ENCODE measurements around the gene RPS6KL1.

The RPS6KL1 gene

GRCh38 chr14:74881431-74882102 is 41.5 kb downstream of the RPS6KL1 start, which contains the start of gene DLST:
Gene DLST (plus strand): TSS chr14:74881916. CDS start chr14:74881954, 38 bp downstream.
- peak; percentile 88 for DNase-seq

- DNase-seq, result peak; percentile 41
Observed at GRCh38 chr14:74879427-74880182, 43.5 kb downstream of the RPS6KL1 start.

- DNase-seq, result no peak
Observed at GRCh38 chr14:74875941-74876913, 46.8 kb downstream of the RPS6KL1 start, which contains the start of gene PROX2. Gene PROX2 (minus strand): TSS chr14:74876145. CDS start chr14:74863834, 12,311 bp downstream.

DNA sequence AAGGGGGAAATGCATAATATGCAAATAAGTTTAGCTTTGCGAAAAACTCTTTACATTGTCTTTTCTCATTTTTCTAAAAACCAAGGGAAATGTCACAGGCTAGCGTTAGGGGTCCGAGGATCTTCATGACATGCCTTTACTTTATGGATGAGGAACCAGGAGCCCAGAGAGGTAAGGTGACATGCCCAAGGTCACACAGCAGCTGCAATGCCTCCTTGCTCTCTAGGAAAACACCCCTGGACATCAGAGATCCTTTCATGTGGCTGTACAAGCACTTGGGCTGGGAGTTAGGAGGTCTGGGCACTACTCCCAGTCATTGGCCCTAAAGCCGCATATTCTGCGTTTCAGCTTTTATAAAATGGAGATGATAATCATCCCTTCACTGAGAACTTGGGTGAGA is 47.9 kb downstream of the RPS6KL1 start:
- DNase-seq, result no peak

DNA sequence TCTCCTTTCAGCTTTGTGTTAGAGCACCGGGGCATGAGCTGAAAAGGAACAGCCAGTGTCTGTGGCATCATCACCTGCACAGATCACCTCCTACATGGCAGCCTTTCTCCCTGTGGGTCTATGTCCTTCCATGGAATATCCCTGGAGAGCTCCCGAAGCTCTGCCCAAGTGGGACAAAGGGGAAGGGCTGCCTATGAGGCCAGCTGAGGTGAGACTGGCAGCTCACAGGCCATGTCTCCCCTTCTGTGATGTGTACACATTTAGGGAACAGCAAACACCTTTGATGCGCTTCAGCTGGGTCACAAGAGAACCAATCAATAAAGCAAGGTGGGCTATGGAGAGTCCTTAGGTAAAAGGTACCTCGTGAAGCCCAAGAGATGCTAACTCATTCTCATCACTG is 51.2 kb downstream of the RPS6KL1 start:
- DNase-seq, result no peak

GRCh38 chr14:74868739-74869138 is 54.3 kb downstream of the RPS6KL1 start:
- DNase-seq, result no peak

DNA sequence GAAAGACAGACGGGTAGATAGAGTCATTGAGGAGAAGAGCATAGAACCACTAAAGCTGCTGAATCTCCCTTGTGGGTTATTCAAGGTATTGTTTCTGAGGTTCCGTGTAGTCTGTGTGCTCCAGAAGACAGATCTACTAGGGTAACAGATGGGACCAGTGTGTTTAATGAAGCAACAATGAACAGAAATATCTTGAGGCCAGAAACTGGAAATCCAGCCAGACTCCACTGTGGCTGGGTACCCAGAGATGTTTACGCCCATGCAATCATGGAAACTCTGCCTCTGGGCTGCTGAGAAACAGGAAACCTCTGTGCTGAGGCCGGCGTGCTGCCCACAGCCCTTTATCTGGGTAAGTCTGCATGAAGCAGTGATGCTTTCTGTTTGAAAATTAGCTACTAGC is 55.4 kb downstream of the RPS6KL1 start:
- no peak for DNase-seq

DNA sequence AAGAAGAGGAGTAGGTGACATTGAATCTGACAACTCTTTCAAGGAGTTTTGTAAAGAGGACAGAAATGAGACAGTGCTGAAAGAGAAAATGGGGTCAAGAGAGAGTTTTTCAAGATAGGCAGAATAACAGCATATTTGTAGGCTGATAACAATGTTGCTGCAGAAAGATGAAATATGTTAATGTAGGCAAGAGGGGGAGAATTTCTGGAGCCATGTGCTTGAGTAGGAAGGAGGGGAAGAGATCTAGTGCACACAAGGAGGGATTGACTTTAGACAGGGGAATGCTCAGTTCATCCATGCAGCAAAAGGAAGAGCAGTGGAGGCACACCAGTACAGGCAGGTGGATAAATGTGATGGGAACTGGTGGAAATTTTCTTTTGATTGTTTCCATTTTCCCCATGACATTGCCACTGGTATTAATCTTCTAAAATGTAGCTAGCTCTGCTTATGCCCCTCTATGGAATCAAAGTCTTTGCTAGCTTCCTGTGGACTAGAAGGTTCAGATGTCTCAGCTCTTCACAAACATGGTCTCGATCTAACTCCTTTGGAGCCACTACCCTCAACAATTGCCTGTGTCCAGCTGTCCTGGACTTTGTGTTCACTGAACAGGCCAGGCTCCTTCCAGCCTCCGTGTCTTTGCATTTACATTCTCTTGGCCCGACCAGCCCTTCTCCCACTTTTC is 56.2 kb downstream of the RPS6KL1 start:
- DNase-seq, result no peak

DNA sequence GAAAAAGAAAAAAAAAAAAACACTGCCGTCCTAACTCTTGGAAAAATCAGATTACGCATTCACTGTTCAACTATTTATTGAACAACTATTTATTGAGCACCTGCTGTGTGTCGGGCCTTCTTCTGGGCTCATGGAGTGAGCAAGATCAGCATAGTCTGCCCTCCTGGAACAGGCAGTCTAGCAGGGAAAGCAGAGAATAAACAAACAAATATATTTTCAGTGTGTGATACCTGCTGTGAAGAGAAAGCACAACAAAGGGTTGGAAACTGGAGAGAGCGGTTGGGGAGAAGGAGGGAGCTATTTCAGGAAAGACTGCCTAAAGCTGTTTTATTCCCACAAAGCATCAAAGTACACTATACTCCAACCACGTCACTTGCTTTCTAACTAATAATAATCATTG is 57.9 kb downstream of the RPS6KL1 start:
- DNase-seq, result no peak

DNA sequence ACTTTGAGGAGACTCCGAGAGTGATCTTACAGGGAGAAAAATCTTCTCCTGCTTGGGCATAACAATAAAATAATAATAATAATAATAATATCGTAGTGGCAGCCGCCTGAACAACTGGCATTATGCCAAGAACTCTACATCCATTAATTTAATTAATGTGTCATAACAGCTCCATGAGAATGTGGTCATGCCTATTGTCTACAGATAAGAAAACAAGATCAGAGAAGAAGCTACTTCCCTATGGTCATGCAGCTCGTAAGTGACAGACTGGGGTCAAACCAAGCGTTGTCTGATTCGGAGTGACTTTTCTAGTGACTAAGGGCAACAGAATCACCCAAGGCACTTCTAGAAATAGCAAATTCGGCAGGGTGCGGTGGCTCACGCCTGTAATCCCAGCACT is 58.9 kb downstream of the RPS6KL1 start:
- DNase-seq, result no peak

DNA sequence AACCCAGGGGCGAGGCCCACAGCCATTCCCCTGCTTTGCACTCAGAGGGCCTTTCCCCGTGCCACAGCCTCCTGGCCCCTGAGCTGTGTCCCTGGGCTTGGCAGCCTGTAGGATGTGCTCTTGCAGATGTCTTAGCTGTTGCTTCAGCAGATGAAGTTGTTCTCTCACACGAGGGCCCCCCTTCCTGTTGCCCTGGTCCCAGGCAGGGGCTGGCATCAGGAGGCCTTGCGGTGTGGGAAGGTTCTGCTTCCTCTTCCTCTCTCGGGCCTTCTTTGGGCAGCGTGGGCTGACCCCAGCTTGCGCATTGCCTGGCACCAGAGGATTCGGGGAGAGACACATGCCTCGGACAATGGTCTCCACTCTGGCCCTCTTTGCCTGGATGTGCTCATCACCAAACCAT is 59.8 kb downstream of the RPS6KL1 start:
- no peak for DNase-seq

GRCh38 chr14:74861734-74862090 is 61.3 kb downstream of the RPS6KL1 start:
- no peak for DNase-seq

DNA sequence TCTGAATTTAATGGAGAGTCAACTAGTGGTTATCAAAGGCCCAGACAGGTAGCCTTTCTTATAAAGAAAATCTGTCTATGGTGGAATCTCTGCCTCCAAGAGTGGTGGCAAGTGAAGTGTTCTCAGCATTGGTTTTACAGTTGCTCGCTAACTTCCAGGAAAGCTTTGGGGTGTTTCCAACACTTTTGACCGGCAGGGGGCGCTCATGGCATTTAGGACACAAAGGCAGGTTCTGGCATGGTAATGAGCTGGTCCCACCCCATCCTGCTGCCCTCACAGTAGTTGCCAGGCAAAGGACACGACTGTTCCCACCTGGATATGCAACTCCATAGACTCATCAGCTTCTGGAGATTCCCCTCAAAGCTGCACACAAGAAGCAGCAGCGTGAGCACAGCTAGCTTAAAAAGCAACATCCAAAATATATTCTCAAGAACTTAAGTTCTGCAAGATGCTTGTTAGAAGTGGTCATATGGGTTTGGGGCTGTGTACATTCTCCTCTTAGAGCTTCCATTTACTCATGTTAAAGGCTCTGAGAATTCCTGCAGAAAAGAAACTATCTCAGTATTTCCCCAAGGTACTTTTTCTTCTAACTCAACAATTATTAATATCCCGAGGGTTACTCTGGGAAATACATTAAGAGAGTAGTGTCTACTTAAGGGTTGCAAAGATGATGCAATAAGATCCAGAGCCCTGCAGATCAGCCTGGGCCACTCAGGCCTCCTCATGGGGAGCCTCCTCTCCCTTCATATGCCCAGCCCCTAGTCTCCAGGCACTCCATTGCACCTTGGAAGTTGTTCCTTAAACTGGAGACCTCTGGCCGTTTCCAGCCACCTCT is 61.9 kb downstream of the RPS6KL1 start:
- DNase-seq, result peak; percentile 69

GRCh38 chr14:74859757-74860552 is 63.1 kb downstream of the RPS6KL1 start:
- DNase-seq, result no peak

- no peak for DNase-seq
Observed at GRCh38 chr14:74858022-74858421, 65.0 kb downstream of the RPS6KL1 start.

- no peak for DNase-seq
Observed at GRCh38 chr14:74856366-74856765, 66.7 kb downstream of the RPS6KL1 start.

DNA sequence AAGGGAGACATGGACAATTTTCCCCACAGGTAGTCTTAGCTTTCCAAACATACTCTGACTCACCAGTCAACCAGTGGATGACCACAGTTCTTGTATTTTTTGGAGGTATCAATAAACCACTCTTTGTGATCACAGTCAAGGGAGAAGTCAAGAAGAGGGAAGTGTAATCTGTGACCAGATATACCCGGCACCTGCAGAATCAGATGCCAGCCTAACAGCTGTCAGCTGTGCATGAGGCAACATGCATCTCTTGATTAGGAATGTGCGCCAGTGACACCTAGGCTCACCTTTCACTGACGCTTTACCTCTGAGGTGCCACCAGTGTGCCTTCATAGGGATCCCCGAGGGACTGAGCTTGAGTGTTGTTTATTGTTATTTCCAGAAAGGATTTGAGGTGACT is 67.1 kb downstream of the RPS6KL1 start:
- DNase-seq, result no peak

GRCh38 chr14:74855021-74855420 is 68.0 kb downstream of the RPS6KL1 start:
- DNase-seq, result no peak

All from HCEC 1CT (cell line).